HG03442 (cell line): ENCODE results near the gene COL9A2.

Source experiments
- ATAC-seq: cut with Tn5 transposase; IDR thresholded peaks from one replicate; pipeline ENCODE4 v1.9.1; 2021; ENCODE audit warnings: mild to moderate bottlenecking, moderate library complexity; ENCODE audit not compliant: unreplicated experiment

COL9A2 gene

GRCh38 chr1:40305451-40305850, 11.6 kb downstream of the COL9A2 start:
- no peak for ATAC-seq

DNA sequence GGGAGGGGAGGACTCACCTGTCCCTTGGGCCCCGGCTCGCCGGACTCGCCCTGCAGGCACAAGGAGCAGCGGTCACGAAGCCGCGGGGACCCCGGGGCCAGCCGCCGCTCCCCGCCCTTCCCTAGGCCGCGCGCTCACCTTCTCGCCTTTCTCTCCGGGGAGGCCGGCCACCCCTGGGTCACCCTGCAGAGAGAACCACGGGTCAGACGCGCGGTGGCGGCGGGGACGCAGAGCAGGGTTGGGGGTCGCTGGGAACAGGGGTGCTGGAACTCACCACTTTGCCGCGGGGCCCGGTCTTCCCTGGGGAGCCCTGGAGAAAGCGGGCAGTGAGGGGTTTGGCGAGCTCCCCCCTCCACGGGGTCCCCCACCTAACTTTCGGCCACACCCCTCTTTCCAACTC, 13.3 kb downstream of the COL9A2 start:
- ATAC-seq, result no peak

GRCh38 chr1:40303051-40303771, 13.9 kb downstream of the COL9A2 start:
- ATAC-seq, result no peak

GRCh38 chr1:40302475-40302874, 14.6 kb downstream of the COL9A2 start:
- ATAC-seq, result no peak

GRCh38 chr1:40301541-40302299, 15.4 kb downstream of the COL9A2 start:
- no peak for ATAC-seq

GRCh38 chr1:40301066-40301465, 16.0 kb downstream of the COL9A2 start:
- ATAC-seq, result no peak

GRCh38 chr1:40300651-40301050, 16.4 kb downstream of the COL9A2 start:
- ATAC-seq, result no peak

DNA sequence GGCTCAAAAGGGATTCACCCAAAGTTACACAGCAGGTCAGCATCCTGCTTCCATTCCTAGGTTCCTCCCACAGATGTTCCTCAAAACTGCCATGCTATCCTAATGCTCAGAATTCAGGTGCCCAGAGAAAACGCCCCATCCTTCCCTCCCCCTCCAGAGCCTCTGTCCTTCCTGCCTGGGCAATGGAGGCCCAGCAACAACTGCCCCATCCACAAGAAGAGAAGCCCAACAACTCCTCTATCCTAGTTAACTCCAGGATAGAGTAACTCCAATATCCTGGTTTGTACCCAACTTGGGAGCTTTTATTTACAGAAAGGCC, 16.9 kb downstream of the COL9A2 start:
- no peak for ATAC-seq

DNA sequence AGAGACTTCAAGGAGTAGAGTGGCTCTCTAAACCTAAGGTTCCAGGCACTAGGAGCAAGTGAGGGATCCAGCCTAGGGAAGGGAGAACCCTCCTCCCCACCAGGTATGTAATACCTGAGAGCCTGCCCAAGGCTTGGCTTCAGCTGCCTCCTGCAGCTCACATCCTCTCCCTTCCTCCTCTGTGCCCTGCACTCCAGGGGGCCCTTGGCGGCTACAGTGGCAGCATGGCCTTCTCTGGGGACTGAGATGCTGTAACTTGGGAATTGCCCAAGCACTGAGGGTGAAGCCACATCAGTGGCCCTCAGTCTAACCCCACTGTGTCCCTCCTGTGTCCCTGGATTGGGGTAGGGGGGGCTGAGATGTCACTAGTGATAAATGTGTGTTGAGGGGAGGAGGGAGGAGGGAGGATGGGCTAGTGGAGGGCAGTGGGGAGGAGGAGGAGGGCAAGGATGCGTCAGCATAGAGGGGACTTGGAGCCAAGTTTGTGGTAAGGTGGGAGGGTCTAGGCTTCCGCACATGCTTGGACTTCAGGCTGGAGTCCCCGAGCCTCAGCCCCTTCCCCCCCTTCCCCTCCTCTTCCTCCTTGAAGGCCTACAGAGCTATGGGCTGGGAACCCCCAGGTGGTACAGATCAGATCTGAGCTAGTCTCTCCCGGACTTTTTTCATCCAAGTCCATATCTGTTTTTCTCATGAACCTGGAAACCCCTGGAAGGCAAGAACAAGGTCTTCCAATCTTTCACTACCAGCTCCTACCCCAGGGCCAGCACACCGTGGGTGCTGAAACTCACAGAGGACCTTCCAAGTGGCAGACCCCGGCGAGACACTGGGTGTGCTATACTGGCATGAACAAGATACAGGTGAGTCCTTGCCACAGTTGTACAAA, 17.5 kb downstream of the COL9A2 start:
- ATAC-seq, result no peak

DNA sequence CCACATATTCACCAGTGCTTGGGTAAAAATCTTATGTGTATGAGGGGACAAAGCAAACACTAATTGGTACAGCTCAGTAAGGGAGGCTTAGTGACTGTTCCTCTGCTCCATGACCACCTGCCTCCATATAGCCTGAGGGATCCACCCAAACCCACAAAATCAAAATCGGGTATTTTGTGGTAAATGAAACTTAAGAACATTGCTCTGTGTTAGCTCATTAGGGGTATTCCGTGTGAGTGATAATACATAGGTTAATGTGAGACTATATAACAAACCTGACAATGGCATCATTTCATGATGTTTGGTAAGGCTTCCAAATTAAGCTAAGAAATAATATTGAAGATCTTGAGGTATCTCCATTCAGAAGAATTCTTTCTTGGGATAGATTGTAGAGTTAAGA, 25.8 kb downstream of the COL9A2 start:
- ATAC-seq, result no peak

- ATAC-seq, result no peak
Observed at GRCh38 chr1:40281853-40282252, 35.2 kb downstream of the COL9A2 start.

DNA sequence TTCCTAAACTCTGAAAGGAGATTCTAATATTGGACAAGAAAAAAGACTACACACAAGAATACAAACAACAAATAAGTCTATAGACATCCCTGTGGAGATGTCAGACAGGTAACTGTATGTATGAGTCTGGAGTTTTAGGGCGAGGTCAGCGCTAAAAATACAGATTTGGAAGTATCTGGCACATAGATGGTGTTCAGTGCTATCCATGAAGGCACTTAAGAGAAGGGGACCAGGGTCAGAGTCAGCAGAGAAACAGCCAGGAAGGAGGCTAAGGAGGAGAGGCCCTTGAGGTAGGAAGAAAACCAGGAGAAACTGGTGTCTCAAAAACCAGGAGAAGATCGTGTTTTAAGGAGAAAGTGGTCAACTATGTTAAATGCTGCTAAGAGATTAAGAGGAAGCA, 41.0 kb downstream of the COL9A2 start:
- ATAC-seq, result no peak

DNA sequence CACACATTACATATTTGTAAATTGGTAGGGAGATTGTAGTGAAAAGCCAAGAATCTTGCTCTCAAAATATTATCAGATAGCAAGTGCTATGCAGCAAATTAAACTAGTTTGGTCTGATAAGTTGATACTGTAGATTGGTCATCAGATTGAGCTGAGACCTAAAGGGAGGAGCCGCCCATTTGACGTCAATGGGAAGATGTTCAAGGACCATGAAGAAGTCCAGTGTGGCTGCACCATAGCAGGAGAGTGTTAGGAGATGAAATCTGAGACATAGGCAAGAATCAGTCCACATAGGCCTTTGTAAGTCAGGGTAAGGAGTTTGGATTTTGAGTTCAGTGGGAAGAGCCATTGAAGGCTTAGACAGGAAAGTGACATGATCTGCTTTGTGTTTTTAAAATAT, 42.8 kb downstream of the COL9A2 start:
- ATAC-seq, result no peak

DNA sequence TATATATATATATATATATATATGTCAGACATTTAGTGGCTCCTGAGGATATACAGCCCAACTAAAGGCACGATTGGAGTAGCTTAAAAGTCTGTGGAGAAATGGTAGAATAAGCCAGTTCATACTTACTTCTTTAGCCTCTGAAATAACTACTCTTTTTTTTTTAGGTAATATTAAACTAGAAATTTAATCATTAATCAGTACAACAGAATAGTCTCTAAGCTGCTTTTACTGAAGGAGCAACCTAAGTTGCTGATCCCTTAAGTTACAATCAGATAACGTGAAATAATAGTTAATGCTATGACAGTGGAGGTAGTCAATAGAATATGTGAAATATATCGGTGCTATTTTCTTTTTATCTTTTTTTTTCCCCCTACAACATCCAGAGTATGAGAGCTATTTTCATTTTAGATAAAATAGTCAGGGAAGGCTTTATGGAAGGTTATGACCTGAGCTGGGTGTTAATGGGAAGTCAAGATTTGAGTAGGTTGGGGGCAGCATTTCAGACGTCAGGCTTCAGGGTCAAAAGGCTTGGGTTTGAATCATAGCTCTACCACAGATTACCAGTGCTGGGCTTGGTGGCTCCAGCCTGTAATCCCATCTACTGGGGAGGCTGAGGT, 43.4 kb downstream of the COL9A2 start:
- no peak for ATAC-seq

GRCh38 chr1:40272653-40273213, 44.4 kb downstream of the COL9A2 start:
- ATAC-seq, result no peak

GRCh38 chr1:40270152-40270834, 46.8 kb downstream of the COL9A2 start:
- ATAC-seq, result no peak

- no peak for ATAC-seq
Observed at GRCh38 chr1:40268211-40268610, 48.9 kb downstream of the COL9A2 start.

GRCh38 chr1:40267767-40268187, 49.3 kb downstream of the COL9A2 start:
- no peak for ATAC-seq

- no peak for ATAC-seq
Observed at GRCh38 chr1:40266786-40267535, 50.1 kb downstream of the COL9A2 start.

GRCh38 chr1:40265919-40266318, 51.2 kb downstream of the COL9A2 start:
- ATAC-seq, result no peak
